ENCODE data around the gene GFRA1.

DNA sequence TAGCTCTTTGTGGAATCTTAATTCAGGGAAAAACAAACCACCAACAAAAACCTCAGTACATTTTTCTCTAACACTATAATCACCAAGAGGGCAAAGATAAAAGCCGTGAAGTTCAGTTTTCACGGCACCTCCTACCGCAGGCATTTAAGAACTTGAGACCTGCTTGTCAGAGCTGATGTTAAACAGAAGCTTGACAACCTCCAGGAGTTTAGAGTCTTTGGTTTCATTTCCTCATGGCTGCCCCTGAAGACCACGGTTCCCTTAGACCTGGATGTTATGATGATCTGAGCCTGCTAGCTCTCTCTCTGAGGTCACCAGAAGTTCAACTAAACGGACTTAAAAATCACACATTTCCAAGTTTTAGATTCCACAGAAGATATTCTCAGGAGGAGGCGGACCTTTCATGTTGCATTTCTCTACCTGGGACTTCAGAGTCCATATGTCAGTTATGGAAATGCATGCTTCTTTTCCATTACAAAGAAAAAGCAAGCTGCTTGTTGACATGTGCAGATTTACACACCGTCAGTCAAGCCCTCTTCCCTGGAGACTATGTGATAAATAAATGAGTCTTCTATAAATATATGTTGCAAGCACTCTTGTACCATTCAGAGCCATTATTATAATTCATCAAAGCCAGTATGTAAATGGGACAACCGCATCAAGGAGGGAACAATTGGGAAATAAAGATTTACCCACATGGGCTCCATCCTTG lies 258.0 kb downstream of the GFRA1 start:
- TF ChIP-seq, protein P1, sequence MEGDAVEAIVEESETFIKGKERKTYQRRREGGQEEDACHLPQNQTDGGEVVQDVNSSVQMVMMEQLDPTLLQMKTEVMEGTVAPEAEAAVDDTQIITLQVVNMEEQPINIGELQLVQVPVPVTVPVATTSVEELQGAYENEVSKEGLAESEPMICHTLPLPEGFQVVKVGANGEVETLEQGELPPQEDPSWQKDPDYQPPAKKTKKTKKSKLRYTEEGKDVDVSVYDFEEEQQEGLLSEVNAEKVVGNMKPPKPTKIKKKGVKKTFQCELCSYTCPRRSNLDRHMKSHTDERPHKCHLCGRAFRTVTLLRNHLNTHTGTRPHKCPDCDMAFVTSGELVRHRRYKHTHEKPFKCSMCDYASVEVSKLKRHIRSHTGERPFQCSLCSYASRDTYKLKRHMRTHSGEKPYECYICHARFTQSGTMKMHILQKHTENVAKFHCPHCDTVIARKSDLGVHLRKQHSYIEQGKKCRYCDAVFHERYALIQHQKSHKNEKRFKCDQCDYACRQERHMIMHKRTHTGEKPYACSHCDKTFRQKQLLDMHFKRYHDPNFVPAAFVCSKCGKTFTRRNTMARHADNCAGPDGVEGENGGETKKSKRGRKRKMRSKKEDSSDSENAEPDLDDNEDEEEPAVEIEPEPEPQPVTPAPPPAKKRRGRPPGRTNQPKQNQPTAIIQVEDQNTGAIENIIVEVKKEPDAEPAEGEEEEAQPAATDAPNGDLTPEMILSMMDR (IDR thresholded peaks at IDR 0.05): no peak
- no peak for TF ChIP-seq POLR2A (IDR thresholded peaks at IDR 0.05)
